Loucy (cell line): Measurements from ENCODE around the gene PPID.

Experiments used
- H2AFZ ChIP-seq: fragments of 200-600 bp; sonication (generic); 2 replicates; pipeline ENCODE4 v1.6.0; 2016; ENCODE audit warnings: antibody characterized with exemption, mild to moderate bottlenecking, low read length, moderate library complexity
- H3F3A ChIP-seq: fragments of 200-600 bp; 2 replicates; pipeline ENCODE4 v1.6.0; 2016; ENCODE audit warnings: antibody characterized with exemption, low read depth, mild to moderate bottlenecking
- H3K27me3 ChIP-seq: fragments of 200-600 bp; sonication (generic); 2 replicates; pipeline ENCODE4 v1.6.1; 2014; ENCODE audit warnings: low read length, mild to moderate bottlenecking; ENCODE audit not compliant: insufficient read depth, poor library complexity, severe bottlenecking
- H3K36me3 ChIP-seq: fragments of 200-600 bp; sonication (generic); 2 replicates; pipeline ENCODE4 v1.6.1; 2016; ENCODE audit warnings: low read length; ENCODE audit not compliant: insufficient read depth
- H3K4me1 ChIP-seq: fragments of 200-600 bp; sonication (generic); 2 replicates; pipeline ENCODE4 v1.5.1; 2014; ENCODE audit warnings: low read length, mild to moderate bottlenecking; ENCODE audit not compliant: insufficient read depth, poor library complexity, severe bottlenecking
- H3K4me2 ChIP-seq: fragments of 200-600 bp; sonication (generic); 2 replicates; pipeline ENCODE4 v1.6.0; 2014; ENCODE audit warnings: antibody characterized with exemption, low read length, low read depth, mild to moderate bottlenecking; ENCODE audit not compliant: poor library complexity, severe bottlenecking
- H3K4me3 ChIP-seq: fragments of 200-600 bp; sonication (generic); 2 replicates; pipeline ENCODE4 v1.5.1; 2014; ENCODE audit warnings: low read length, mild to moderate bottlenecking, mixed read lengths; ENCODE audit not compliant: poor library complexity, severe bottlenecking
- H3K79me2 ChIP-seq: fragments of 200-600 bp; sonication (generic); 2 replicates; pipeline ENCODE4 v1.6.1; 2014; ENCODE audit warnings: low read length; ENCODE audit not compliant: insufficient read depth
- H3K9ac ChIP-seq: fragments of 200-600 bp; sonication (generic); 2 replicates; pipeline ENCODE4 v1.6.0; 2014; ENCODE audit warnings: mild to moderate bottlenecking, low read depth, low read length, moderate library complexity; ENCODE audit not compliant: poor library complexity, severe bottlenecking
- H3K9me2 ChIP-seq: fragments of 200-600 bp; sonication (generic); replicated peaks from 2 replicates; pipeline ENCODE4 v1.6.1; 2016; ENCODE audit warnings: low read depth, low read length, mixed read lengths
- H3K9me3 ChIP-seq: fragments of 200-600 bp; sonication (generic); 2 replicates; pipeline ENCODE4 v1.6.1; 2014; ENCODE audit warnings: mild to moderate bottlenecking, antibody characterized with exemption, low read length, low read depth; ENCODE audit not compliant: insufficient read depth
- H4K20me1 ChIP-seq: fragments of 200-600 bp; sonication (generic); 2 replicates; pipeline ENCODE4 v1.6.0; 2014; ENCODE audit warnings: antibody characterized with exemption, low read length, mild to moderate bottlenecking; ENCODE audit not compliant: insufficient read depth, poor library complexity, severe bottlenecking
- CTCF ChIP-seq: fragments of 200-600 bp; sonication (generic); conservative IDR thresholded peaks from 2 replicates; pipeline ENCODE4 v1.5.1; 2014; ENCODE audit warnings: mild to moderate bottlenecking, antibody characterized with exemption, low read length
- EZH2phosphoT487 ChIP-seq: fragments of 200-600 bp; IDR thresholded peaks from 2 replicates; pipeline ENCODE4 v1.6.1; 2018; ENCODE audit warnings: antibody characterized with exemption, mild to moderate bottlenecking, moderate library complexity, borderline replicate concordance

Gene PPID

GRCh38 chr4:158766434-158767044, 43.3 kb upstream of the PPID start:
- H3K4me2 ChIP-seq: no peak overlapping the region
- H3K27me3 ChIP-seq: no peaks in the 10 kb centered on the region
- H3K36me3 ChIP-seq: no peaks in the 10 kb centered on the region
- H4K20me1 ChIP-seq: peaks cover 9% of the 10 kb centered on the region
- peaks cover 23% of the 10 kb centered on the region for H3K79me2 ChIP-seq
- H3K9me2 ChIP-seq: no peaks in the 10 kb centered on the region
- no peak overlapping the region for H3K4me3 ChIP-seq
- H2AFZ ChIP-seq: no peak overlapping the region
- no peak for TF ChIP-seq CTCF
- no peak for TF ChIP-seq EZH2phosphoT487
- H3K9ac ChIP-seq: no peak overlapping the region
- no peaks in the 10 kb centered on the region; the same call in 1 of the 2 replicates for H3F3A ChIP-seq
- H3K9me3 ChIP-seq: no peaks in the 10 kb centered on the region
- H3K4me1 ChIP-seq: peaks cover 34% of the 10 kb centered on the region

GRCh38 chr4:158763462-158763861, 40.3 kb upstream of the PPID start:
- Histone ChIP-seq H2AFZ (no peak overlapping the region), H3K9me2 (no peaks in the 10 kb centered on the region), H3K36me3 (no peaks in the 10 kb centered on the region), H3K9ac (no peak overlapping the region), H4K20me1 (no peaks in the 10 kb centered on the region), H3K79me2 (no peaks in the 10 kb centered on the region), H3K4me2 (no peak overlapping the region), H3K27me3 (no peaks in the 10 kb centered on the region), H3K4me3 (no peak overlapping the region), H3K4me1 (peaks cover 12% of the 10 kb centered on the region), H3F3A (no peaks in the 10 kb centered on the region; the same call in 1 of the 2 replicates), H3K9me3 (no peaks in the 10 kb centered on the region)
- TF ChIP-seq CTCF (no peak), EZH2phosphoT487 (no peak)

DNA sequence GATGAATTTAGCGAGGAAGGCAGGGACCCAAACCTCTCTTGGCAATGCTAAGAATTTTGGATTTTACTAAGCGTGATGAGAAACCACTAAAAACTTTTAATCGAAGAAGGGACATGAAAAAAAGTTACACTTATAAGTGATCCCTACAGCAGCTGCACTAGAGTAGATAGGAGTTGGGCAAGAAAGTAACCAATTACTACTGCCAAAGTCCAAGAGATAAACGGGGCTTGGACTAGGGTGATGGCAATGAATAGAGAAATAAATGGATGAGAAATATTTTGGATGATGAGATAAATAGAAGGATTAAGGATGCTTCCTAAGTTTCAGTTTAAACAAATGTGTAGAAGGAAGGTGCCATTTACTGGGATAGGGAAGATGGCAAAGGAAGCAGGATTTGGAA, 39.4 kb upstream of the PPID start:
- H3K4me2 ChIP-seq: no peak overlapping the region
- no peak overlapping the region for H3K4me3 ChIP-seq
- H4K20me1 ChIP-seq: no peaks in the 10 kb centered on the region
- no peak overlapping the region for H3K9ac ChIP-seq
- no peaks in the 10 kb centered on the region for H3K9me2 ChIP-seq
- H3F3A ChIP-seq: no peaks in the 10 kb centered on the region; the same call in 1 of the 2 replicates
- no peaks in the 10 kb centered on the region for H3K79me2 ChIP-seq
- no peaks in the 10 kb centered on the region for H3K27me3 ChIP-seq
- no peak for TF ChIP-seq CTCF
- TF ChIP-seq EZH2phosphoT487: no peak
- H2AFZ ChIP-seq: no peak overlapping the region
- H3K4me1 ChIP-seq: peaks cover 3% of the 10 kb centered on the region
- H3K9me3 ChIP-seq: no peaks in the 10 kb centered on the region
- H3K36me3 ChIP-seq: no peaks in the 10 kb centered on the region
